Breast epithelium (tissue), 3 donors: ENCODE results near the gene FAM229A.

Experiments
- CTCF ChIP-seq, 3 donors: fragments of 450-650 bp; IDR thresholded peaks; one replicate each; pipeline ENCODE4 v1.5.1; 2016 to 2017; ENCODE audit warnings: antibody characterized with exemption in 3 of 3, mild to moderate bottlenecking in 3 of 3, moderate library complexity in 3 of 3
- POLR2A ChIP-seq: fragments of 450-650 bp; IDR thresholded peaks from one replicate; pipeline ENCODE4 v1.6.1; 2016; ENCODE audit warnings: antibody characterized with exemption, mild to moderate bottlenecking, moderate library complexity
- POLR2AphosphoS5 ChIP-seq, 3 donors: sonication (generic); formaldehyde crosslinking; IDR thresholded peaks; one replicate each; pipeline ENCODE4 v1.6.1; 2017; ENCODE audit warnings: antibody characterized with exemption in 3 of 3

- TF ChIP-seq POLR2A, result no peak
- TF ChIP-seq CTCF (IDR thresholded peaks at IDR 0.05), result no peak
- no peak for TF ChIP-seq POLR2AphosphoS5 (IDR thresholded peaks at IDR 0.05)
These were observed 20.3 kb downstream of the FAM229A start for GRCh38 chr1:32341971-32342370.
